B cell (primary cell): Measurements from ENCODE around the gene TTLL10. TPM values are rescaled to one million over a fixed set of nuclear protein-coding genes. Genes with fewer than 3 reads are reported as not detected.

Experiments
- ATAC-seq: fragments of 200-7000 bp; cut with Tn5 transposase; one replicate; pipeline ENCODE4 v1.10.0; 2021; ENCODE audit warnings: low read depth, mild to moderate bottlenecking, moderate number of reproducible peaks, moderate library complexity
- CTCF ChIA-PET: fragments of 350-600 bp; sonication (Branson Sonifier 250); formaldehyde crosslinking; loops from one replicate; lab custom pipeline; 2021; ENCODE audit warnings: antibody characterized with exemption, inconsistent platforms; lab: Charles Lee
- POLR2A ChIA-PET: fragments of 350-600 bp; sonication (Branson Sonifier 250); formaldehyde crosslinking; loops from one replicate; lab custom pipeline; 2021; ENCODE audit warnings: antibody characterized with exemption; lab: Charles Lee
- DNase-seq: peaks from one replicate; pipeline ENCODE4 v3.0.0; 2013
- H2AFZ ChIP-seq: 2 replicates; pipeline ENCODE4 v1.6.1; 2012; ENCODE audit warnings: mild to moderate bottlenecking, low read depth, low read length; ENCODE audit not compliant: insufficient read depth, poor library complexity, severe bottlenecking
- H3K27ac ChIP-seq, 2 donors: 1 replicate in 1 of 2; 2 replicates in 1 of 2; pipeline ENCODE4 v1.5.1; 2012 to 2013; ENCODE audit warnings: low read length in 2 of 2, mild to moderate bottlenecking in 2 of 2, moderate library complexity in 1 of 2
- H3K27me3 ChIP-seq, 4 experiments: fragments of 200-600 bp in 1 of 4; sonication (generic) in 1 of 4; replicated peaks in 1 of 4; 1 replicate in 2 of 4; 2 replicates in 2 of 4; pipeline versions ENCODE4 v1.6.1 to v1.7.0; 2013 to 2016; ENCODE audit warnings: low read length in 3 of 4, mild to moderate bottlenecking in 2 of 4, mixed read lengths in 1 of 4, moderate library complexity in 1 of 4; ENCODE audit not compliant: insufficient read depth in 4 of 4, control insufficient read depth in 3 of 4; ENCODE audit errors: control extremely low read depth in 1 of 4
- H3K36me3 ChIP-seq, 2 experiments: replicated peaks in 1 of 2; 1 replicate in 1 of 2; 2 replicates in 1 of 2; pipeline versions ENCODE4 v1.6.1 to v1.7.1; 2013; ENCODE audit warnings: low read length in 1 of 2; ENCODE audit not compliant: insufficient read depth in 2 of 2, control insufficient read depth in 1 of 2; ENCODE audit errors: control extremely low read depth in 1 of 2, extremely low read depth in 1 of 2
- H3K4me1 ChIP-seq, 2 donors: fragments of 200-600 bp in 1 of 2; sonication (generic) in 1 of 2; 1 replicate in 1 of 2; 2 replicates in 1 of 2; pipeline versions ENCODE4 v1.5.1 to v1.6.1; 2013 to 2017; ENCODE audit warnings: low read length in 2 of 2; ENCODE audit not compliant: control insufficient read depth in 2 of 2, insufficient read depth in 2 of 2
- H3K4me2 ChIP-seq: replicated peaks from 2 replicates; pipeline ENCODE3; 2012; ENCODE audit warnings: mild to moderate bottlenecking, low read depth, low read length; ENCODE audit not compliant: poor library complexity, severe bottlenecking
- H3K4me3 ChIP-seq, 5 experiments: fragments of 200-600 bp in 1 of 5; sonication (generic) in 1 of 5; 1 replicate in 3 of 5; 2 replicates in 2 of 5; pipeline versions ENCODE4 v1.5.1 to v1.7.0; 2011 to 2016; ENCODE audit warnings: low read length in 4 of 5, mild to moderate bottlenecking in 4 of 5, low read depth in 2 of 5, control low read depth in 1 of 5, moderate library complexity in 1 of 5; ENCODE audit not compliant: insufficient read depth in 1 of 5; ENCODE audit errors: control extremely low read depth in 1 of 5, extremely low read depth in 1 of 5
- H3K79me2 ChIP-seq: fragments of 200-600 bp; sonication (generic); one replicate; pipeline ENCODE4 v1.6.0; 2016; ENCODE audit warnings: low read length; ENCODE audit not compliant: control insufficient read depth, insufficient read depth
- H3K9ac ChIP-seq: fragments of 200-600 bp; sonication (generic); 2 replicates; pipeline ENCODE4 v1.6.1; 2017; ENCODE audit warnings: mild to moderate bottlenecking, low read length, moderate library complexity
- H3K9me3 ChIP-seq, 3 donors: one replicate each; pipeline versions ENCODE4 v1.6.1 to v1.7.1; 2013; ENCODE audit warnings: low read length in 2 of 3; ENCODE audit not compliant: control insufficient read depth in 2 of 3, insufficient read depth in 1 of 3; ENCODE audit errors: control extremely low read depth in 1 of 3
- H4K20me1 ChIP-seq: 2 replicates; pipeline ENCODE4 v1.6.0; 2012; ENCODE audit warnings: mild to moderate bottlenecking, low read length; ENCODE audit not compliant: insufficient read depth, control insufficient read depth, poor library complexity, severe bottlenecking
- H3K27ac Mint-ChIP-seq: one replicate; pipeline ENCODE4 v1.8.0; 2021; ENCODE audit warnings: mixed read lengths
- H3K27me3 Mint-ChIP-seq: one replicate; pipeline ENCODE4 v1.8.0; 2021; ENCODE audit warnings: mixed read lengths
- H3K4me1 Mint-ChIP-seq: one replicate; pipeline ENCODE4 v1.8.0; 2021; ENCODE audit warnings: mixed read lengths
- H3K4me3 Mint-ChIP-seq: one replicate; pipeline ENCODE4 v1.8.0; 2021; ENCODE audit warnings: mixed read lengths
- H3K9me3 Mint-ChIP-seq: one replicate; pipeline ENCODE4 v1.8.0; 2022; ENCODE audit warnings: mixed read lengths; ENCODE audit not compliant: insufficient read depth
- EZH2 ChIP-seq: IDR thresholded peaks from 2 replicates; pipeline ENCODE4 v1.6.1; 2012; ENCODE audit warnings: borderline replicate concordance, low read depth, mild to moderate bottlenecking, moderate library complexity, low read length; ENCODE audit not compliant: insufficient read depth, poor library complexity, severe bottlenecking
- WGBS: methylation state at CpG from one replicate; pipeline ENCODE4 v1.1.5; 2013; ENCODE audit warnings: missing lambda C conversion rate; ENCODE audit not compliant: insufficient coverage; 5-methylcytosine and 5-hydroxymethylcytosine counted together
- intact Hi-C: fragments of 100-400 bp; cut with micrococcal nuclease; formaldehyde crosslinking; loops from one replicate; pipeline ENCODE4 v1.10.0; 2022
- polyA plus RNA-seq: library from polyadenylated mRNA; depleted of rRNA; stranded (reverse); fragments of >200 nt; gene quantifications from 2 replicates; pipeline ENCODE4 v1.2.3, GENCODE V29; 2012
- total RNA-seq, 2 donors: library from RNA; stranded (reverse); fragments of 120-200 nt in 1 of 2; gene quantifications; 1 replicate in 1 of 2; 2 replicates in 1 of 2; pipeline versions ENCODE4 v1.2.3 to v1.2.4, GENCODE V29; 2013 to 2022
- TF ChIP-seq, protein P1 (sequence below): fragments of 200-600 bp; IDR thresholded peaks from one replicate; pipeline ENCODE4 v1.8.0; 2022; ENCODE audit warnings: antibody characterized with exemption, mild to moderate bottlenecking

TTLL10 gene
- total and polyA plus RNA-seq, 2 donors (not counting 1 experiment from before 2014, with no cell fraction given): 0.37 to 0.45 TPM

DNA sequence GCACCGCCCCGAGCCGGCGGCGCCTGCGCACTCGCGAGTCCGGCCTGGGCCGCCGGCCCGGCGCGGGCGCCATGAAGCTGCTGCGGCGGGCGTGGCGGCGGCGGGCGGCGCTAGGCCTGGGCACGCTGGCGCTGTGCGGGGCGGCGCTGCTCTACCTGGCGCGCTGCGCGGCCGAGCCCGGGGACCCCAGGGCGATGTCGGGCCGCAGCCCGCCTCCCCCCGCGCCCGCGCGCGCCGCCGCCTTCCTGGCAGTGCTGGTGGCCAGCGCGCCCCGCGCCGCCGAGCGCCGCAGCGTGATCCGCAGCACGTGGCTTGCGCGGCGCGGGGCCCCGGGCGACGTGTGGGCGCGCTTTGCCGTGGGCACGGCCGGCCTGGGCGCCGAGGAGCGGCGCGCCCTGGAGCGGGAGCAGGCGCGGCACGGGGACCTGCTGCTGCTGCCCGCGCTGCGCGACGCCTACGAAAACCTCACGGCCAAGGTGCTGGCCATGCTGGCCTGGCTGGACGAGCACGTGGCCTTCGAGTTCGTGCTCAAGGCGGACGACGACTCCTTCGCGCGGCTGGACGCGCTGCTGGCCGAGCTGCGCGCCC, 58.6 kb downstream of the TTLL10 start, which contains the start of gene B3GALT6:
B3GALT6 (plus strand) TSS at position 30 of the 588 bp plus-strand sequence; CDS start at position 72, 42 bp downstream.
- peak within 1 kb of the TSS; percentile 93 for H3K4me3 Mint-ChIP-seq
- peaks cover 35% of the 10 kb centered on the region for H3K4me1 Mint-ChIP-seq
- WGBS: 10% methylated on average over 100 of the region's 100 CpGs
- Histone ChIP-seq H2AFZ (peak within 1 kb of the TSS; percentile 86), H3K27me3 (no peaks in the 10 kb centered on the region), H3K4me2 (peak within 1 kb of the TSS; percentile 92), H3K4me1 (peaks cover 26 to 32% of the 10 kb centered on the region in 2 donors), H3K79me2 (peaks cover 67% of the 10 kb centered on the region), H3K9me3 (no peaks in the 10 kb centered on the region), H3K4me3 (peak within 1 kb of the TSS; percentile 86 to 98 (median 90)), H3K9ac (peak within 1 kb of the TSS; percentile 96), H3K27ac (peak within 1 kb of the TSS; percentile 29 to 91), H4K20me1 (peaks cover 69% of the 10 kb centered on the region), H3K36me3 (peaks cover 0 to 24% of the 10 kb centered on the region in 2 experiments)
- H3K27ac Mint-ChIP-seq: peak within 1 kb of the TSS; percentile 84
- no peaks in the 10 kb centered on the region for H3K27me3 Mint-ChIP-seq
- ChIA-PET CTCF (interaction anchor here (2.3 kb wide), 2 partner anchors 18 to 113 kb away, joined by 5 read pairs; no protein-coding TSS in a partner anchor), POLR2A (interaction anchor here (1.0 kb wide), 1 partner anchor 116 kb away, joined by 3 read pairs; the partner anchor contains the start of gene C1orf159)
- DNase-seq: no peak
- intact Hi-C loops: loop anchor here (1.0 to 10.0 kb wide), 4 partner anchors 24 to 198 kb away; partner anchors contain the start of genes ACAP3, C1orf159 and PUSL1
- no peak for ATAC-seq
- no peaks in the 10 kb centered on the region for H3K9me3 Mint-ChIP-seq
- no peak for TF ChIP-seq EZH2
- TF ChIP-seq, protein P1, sequence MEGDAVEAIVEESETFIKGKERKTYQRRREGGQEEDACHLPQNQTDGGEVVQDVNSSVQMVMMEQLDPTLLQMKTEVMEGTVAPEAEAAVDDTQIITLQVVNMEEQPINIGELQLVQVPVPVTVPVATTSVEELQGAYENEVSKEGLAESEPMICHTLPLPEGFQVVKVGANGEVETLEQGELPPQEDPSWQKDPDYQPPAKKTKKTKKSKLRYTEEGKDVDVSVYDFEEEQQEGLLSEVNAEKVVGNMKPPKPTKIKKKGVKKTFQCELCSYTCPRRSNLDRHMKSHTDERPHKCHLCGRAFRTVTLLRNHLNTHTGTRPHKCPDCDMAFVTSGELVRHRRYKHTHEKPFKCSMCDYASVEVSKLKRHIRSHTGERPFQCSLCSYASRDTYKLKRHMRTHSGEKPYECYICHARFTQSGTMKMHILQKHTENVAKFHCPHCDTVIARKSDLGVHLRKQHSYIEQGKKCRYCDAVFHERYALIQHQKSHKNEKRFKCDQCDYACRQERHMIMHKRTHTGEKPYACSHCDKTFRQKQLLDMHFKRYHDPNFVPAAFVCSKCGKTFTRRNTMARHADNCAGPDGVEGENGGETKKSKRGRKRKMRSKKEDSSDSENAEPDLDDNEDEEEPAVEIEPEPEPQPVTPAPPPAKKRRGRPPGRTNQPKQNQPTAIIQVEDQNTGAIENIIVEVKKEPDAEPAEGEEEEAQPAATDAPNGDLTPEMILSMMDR: no peak
